B cell (primary cell): Measurements from ENCODE around the gene IGHMBP2. TPM values are rescaled to one million over a fixed set of nuclear protein-coding genes. Genes with fewer than 3 reads are reported as not detected.

Source experiments
- ATAC-seq: fragments of 200-7000 bp; cut with Tn5 transposase; one replicate; pipeline ENCODE4 v1.10.0; 2021; ENCODE audit warnings: low read depth, mild to moderate bottlenecking, moderate number of reproducible peaks, moderate library complexity
- CTCF ChIA-PET: fragments of 350-600 bp; sonication (Branson Sonifier 250); formaldehyde crosslinking; loops from one replicate; lab custom pipeline; 2021; ENCODE audit warnings: antibody characterized with exemption, inconsistent platforms; lab: Charles Lee
- POLR2A ChIA-PET: fragments of 350-600 bp; sonication (Branson Sonifier 250); formaldehyde crosslinking; loops from one replicate; lab custom pipeline; 2021; ENCODE audit warnings: antibody characterized with exemption; lab: Charles Lee
- DNase-seq: peaks from one replicate; pipeline ENCODE4 v3.0.0; 2013
- H2AFZ ChIP-seq: 2 replicates; pipeline ENCODE4 v1.6.1; 2012; ENCODE audit warnings: mild to moderate bottlenecking, low read depth, low read length; ENCODE audit not compliant: insufficient read depth, poor library complexity, severe bottlenecking
- H3K27ac ChIP-seq, 2 donors: 1 replicate in 1 of 2; 2 replicates in 1 of 2; pipeline ENCODE4 v1.5.1; 2012 to 2013; ENCODE audit warnings: low read length in 2 of 2, mild to moderate bottlenecking in 2 of 2, moderate library complexity in 1 of 2
- H3K27me3 ChIP-seq, 4 experiments: fragments of 200-600 bp in 1 of 4; sonication (generic) in 1 of 4; replicated peaks in 1 of 4; 1 replicate in 2 of 4; 2 replicates in 2 of 4; pipeline versions ENCODE4 v1.6.1 to v1.7.0; 2013 to 2016; ENCODE audit warnings: low read length in 3 of 4, mild to moderate bottlenecking in 2 of 4, mixed read lengths in 1 of 4, moderate library complexity in 1 of 4; ENCODE audit not compliant: insufficient read depth in 4 of 4, control insufficient read depth in 3 of 4; ENCODE audit errors: control extremely low read depth in 1 of 4
- H3K36me3 ChIP-seq, 2 experiments: replicated peaks in 1 of 2; 1 replicate in 1 of 2; 2 replicates in 1 of 2; pipeline versions ENCODE4 v1.6.1 to v1.7.1; 2013; ENCODE audit warnings: low read length in 1 of 2; ENCODE audit not compliant: insufficient read depth in 2 of 2, control insufficient read depth in 1 of 2; ENCODE audit errors: control extremely low read depth in 1 of 2, extremely low read depth in 1 of 2
- H3K4me1 ChIP-seq, 2 donors: fragments of 200-600 bp in 1 of 2; sonication (generic) in 1 of 2; 1 replicate in 1 of 2; 2 replicates in 1 of 2; pipeline versions ENCODE4 v1.5.1 to v1.6.1; 2013 to 2017; ENCODE audit warnings: low read length in 2 of 2; ENCODE audit not compliant: control insufficient read depth in 2 of 2, insufficient read depth in 2 of 2
- H3K4me2 ChIP-seq: replicated peaks from 2 replicates; pipeline ENCODE3; 2012; ENCODE audit warnings: mild to moderate bottlenecking, low read depth, low read length; ENCODE audit not compliant: poor library complexity, severe bottlenecking
- H3K4me3 ChIP-seq, 5 experiments: fragments of 200-600 bp in 1 of 5; sonication (generic) in 1 of 5; 1 replicate in 3 of 5; 2 replicates in 2 of 5; pipeline versions ENCODE4 v1.5.1 to v1.7.0; 2011 to 2016; ENCODE audit warnings: low read length in 4 of 5, mild to moderate bottlenecking in 4 of 5, low read depth in 2 of 5, control low read depth in 1 of 5, moderate library complexity in 1 of 5; ENCODE audit not compliant: insufficient read depth in 1 of 5; ENCODE audit errors: control extremely low read depth in 1 of 5, extremely low read depth in 1 of 5
- H3K79me2 ChIP-seq: fragments of 200-600 bp; sonication (generic); one replicate; pipeline ENCODE4 v1.6.0; 2016; ENCODE audit warnings: low read length; ENCODE audit not compliant: control insufficient read depth, insufficient read depth
- H3K9ac ChIP-seq: fragments of 200-600 bp; sonication (generic); 2 replicates; pipeline ENCODE4 v1.6.1; 2017; ENCODE audit warnings: mild to moderate bottlenecking, low read length, moderate library complexity
- H3K9me3 ChIP-seq, 3 donors: one replicate each; pipeline versions ENCODE4 v1.6.1 to v1.7.1; 2013; ENCODE audit warnings: low read length in 2 of 3; ENCODE audit not compliant: control insufficient read depth in 2 of 3, insufficient read depth in 1 of 3; ENCODE audit errors: control extremely low read depth in 1 of 3
- H4K20me1 ChIP-seq: 2 replicates; pipeline ENCODE4 v1.6.0; 2012; ENCODE audit warnings: mild to moderate bottlenecking, low read length; ENCODE audit not compliant: insufficient read depth, control insufficient read depth, poor library complexity, severe bottlenecking
- H3K27ac Mint-ChIP-seq: one replicate; pipeline ENCODE4 v1.8.0; 2021; ENCODE audit warnings: mixed read lengths
- H3K27me3 Mint-ChIP-seq: one replicate; pipeline ENCODE4 v1.8.0; 2021; ENCODE audit warnings: mixed read lengths
- H3K4me1 Mint-ChIP-seq: one replicate; pipeline ENCODE4 v1.8.0; 2021; ENCODE audit warnings: mixed read lengths
- H3K4me3 Mint-ChIP-seq: one replicate; pipeline ENCODE4 v1.8.0; 2021; ENCODE audit warnings: mixed read lengths
- H3K9me3 Mint-ChIP-seq: one replicate; pipeline ENCODE4 v1.8.0; 2022; ENCODE audit warnings: mixed read lengths; ENCODE audit not compliant: insufficient read depth
- CTCF ChIP-seq: fragments of 200-600 bp; IDR thresholded peaks from one replicate; pipeline ENCODE4 v1.8.0; 2022; ENCODE audit warnings: antibody characterized with exemption, mild to moderate bottlenecking
- EZH2 ChIP-seq: IDR thresholded peaks from 2 replicates; pipeline ENCODE4 v1.6.1; 2012; ENCODE audit warnings: borderline replicate concordance, low read depth, mild to moderate bottlenecking, moderate library complexity, low read length; ENCODE audit not compliant: insufficient read depth, poor library complexity, severe bottlenecking
- WGBS: methylation state at CpG from one replicate; pipeline ENCODE4 v1.1.5; 2013; ENCODE audit warnings: missing lambda C conversion rate; ENCODE audit not compliant: insufficient coverage; 5-methylcytosine and 5-hydroxymethylcytosine counted together
- intact Hi-C: fragments of 100-400 bp; cut with micrococcal nuclease; formaldehyde crosslinking; loops from one replicate; pipeline ENCODE4 v1.10.0; 2022
- polyA plus RNA-seq: library from polyadenylated mRNA; depleted of rRNA; stranded (reverse); fragments of >200 nt; gene quantifications from 2 replicates; pipeline ENCODE4 v1.2.3, GENCODE V29; 2012
- total RNA-seq, 2 donors: library from RNA; stranded (reverse); fragments of 120-200 nt in 1 of 2; gene quantifications; 1 replicate in 1 of 2; 2 replicates in 1 of 2; pipeline versions ENCODE4 v1.2.3 to v1.2.4, GENCODE V29; 2013 to 2022

The IGHMBP2 gene
- total and polyA plus RNA-seq, 2 donors (not counting 1 experiment from before 2014, with no cell fraction given), result 41.4 to 42.9 TPM

- Histone ChIP-seq H3K9me3 (no peaks in the 10 kb centered on the region), H3K9ac (no peak overlapping the region), H2AFZ (no peak overlapping the region), H3K36me3 (peaks cover 0 to 32% of the 10 kb centered on the region in 2 experiments), H3K79me2 (no peaks in the 10 kb centered on the region), H3K27ac (no peak overlapping the region), H3K27me3 (no peaks in the 10 kb centered on the region), H4K20me1 (no peaks in the 10 kb centered on the region), H3K4me3 (no peak overlapping the region), H3K4me2 (no peak overlapping the region), H3K4me1 (no peaks in the 10 kb centered on the region)
- TF ChIP-seq CTCF (no peak), EZH2 (no peak)
- Mint-ChIP-seq H3K27ac (no peak overlapping the region), H3K27me3 (no peaks in the 10 kb centered on the region), H3K4me1 (no peaks in the 10 kb centered on the region), H3K9me3 (no peaks in the 10 kb centered on the region), H3K4me3 (no peak overlapping the region)
- ATAC-seq, result no peak
- no peak for DNase-seq
- intact Hi-C loops, result no loop called here
- CTCF ChIA-PET, result no interaction called here
- POLR2A ChIA-PET, result interaction anchor here (0.6 kb wide), 1 partner anchor 12 kb away, joined by 5 read pairs; no protein-coding TSS in a partner anchor
- WGBS, result 100% methylated on average over 11 of the region's 18 CpGs
Measured at GRCh38 chr11:68941324-68942094, 37.8 kb downstream of the IGHMBP2 start.

GRCh38 chr11:68942095-68942620, 38.5 kb downstream of the IGHMBP2 start:
- no peak overlapping the region for H3K4me2 ChIP-seq
- Mint-ChIP-seq H3K27ac (no peak overlapping the region), H3K4me1 (no peaks in the 10 kb centered on the region), H3K4me3 (no peak overlapping the region), H3K27me3 (no peaks in the 10 kb centered on the region), H3K9me3 (no peaks in the 10 kb centered on the region)
- H3K27me3 ChIP-seq, result no peaks in the 10 kb centered on the region
- no peaks in the 10 kb centered on the region for H3K9me3 ChIP-seq
- TF ChIP-seq CTCF (no peak), EZH2 (no peak)
- ChIA-PET CTCF (no interaction called here), POLR2A (interaction anchor here (0.5 to 0.6 kb wide), 2 partner anchors 10 to 11 kb away, joined by 5 read pairs; no protein-coding TSS in a partner anchor)
- no peak overlapping the region for H3K9ac ChIP-seq
- DNase-seq, result no peak
- no peaks in the 10 kb centered on the region for H3K4me1 ChIP-seq
- no peaks in the 10 kb centered on the region for H3K79me2 ChIP-seq
- H3K36me3 ChIP-seq, result peaks cover 0 to 27% of the 10 kb centered on the region in 2 experiments
- intact Hi-C loops, result no loop called here
- 86% methylated on average over 9 of the region's 11 CpGs for WGBS
- no peak overlapping the region for H3K27ac ChIP-seq
- ATAC-seq, result no peak
- no peaks in the 10 kb centered on the region for H4K20me1 ChIP-seq
- no peak overlapping the region for H2AFZ ChIP-seq
- no peak overlapping the region for H3K4me3 ChIP-seq
